ENCODE data around the gene NCBP2L.

The NCBP2L gene

DNA sequence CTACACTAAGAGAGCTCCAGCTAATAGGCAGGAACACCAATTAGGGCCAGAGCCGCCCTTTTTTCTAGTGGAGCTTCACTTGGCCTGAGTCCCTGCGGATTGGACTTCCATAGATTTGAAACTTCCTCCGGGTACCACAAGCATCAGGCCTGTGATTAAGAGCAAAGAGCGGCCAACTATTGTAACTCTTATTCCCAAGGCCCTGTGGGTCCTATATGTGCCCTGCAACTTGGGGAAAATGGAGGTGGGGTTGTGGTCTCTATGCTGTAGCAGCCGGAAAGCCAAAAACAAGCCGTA, at the start of gene NCBP2L:
Gene NCBP2L, plus strand, starts transcription at position 198 of the 297 bp plus-strand sequence. CDS start 16,488 bp downstream, outside the sequence.
- DNase-seq (ENCODE audit: low spot score), result no peak

DNA sequence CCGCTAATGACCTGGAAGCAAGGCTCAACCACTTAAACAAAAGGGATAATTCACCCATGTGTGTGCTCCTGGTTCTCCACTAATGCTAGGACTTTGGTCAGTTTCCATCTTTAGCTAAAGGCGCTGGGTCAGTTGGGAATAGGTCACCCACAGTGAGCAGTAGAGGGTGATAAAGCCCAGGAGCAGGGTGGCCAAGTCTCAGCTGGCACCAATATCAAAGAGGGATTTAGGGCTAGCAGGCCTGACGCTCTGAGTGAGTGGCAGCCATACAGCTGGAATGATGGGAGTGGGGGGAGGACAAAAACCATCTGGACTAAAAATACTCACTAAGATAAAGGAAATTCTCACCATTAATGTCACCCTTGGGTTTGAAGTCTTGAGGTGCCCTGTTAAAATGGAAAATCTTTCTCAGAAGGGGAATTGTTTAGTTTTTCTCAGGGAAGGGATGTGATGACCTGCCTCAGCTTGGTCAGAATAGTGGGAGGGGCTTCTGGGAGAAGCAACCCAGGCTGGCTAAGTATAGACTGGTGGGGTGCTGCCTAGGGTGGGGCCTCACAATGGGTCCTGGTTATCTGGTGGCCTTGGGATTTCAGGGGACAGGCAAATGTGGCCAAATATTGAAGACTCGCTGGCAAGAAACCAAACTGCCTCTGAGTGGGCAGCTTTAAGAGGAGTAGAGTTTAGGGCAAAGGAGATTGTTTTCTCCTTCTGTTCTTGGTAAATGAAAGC, 49.0 kb upstream of the NCBP2L start:
- DNase-seq (ENCODE audit: low spot score), result no peak

GRCh38 chrX:107729558-107730297, 47.8 kb upstream of the NCBP2L start:
- DNase-seq (ENCODE audit: low spot score), result no peak

DNA sequence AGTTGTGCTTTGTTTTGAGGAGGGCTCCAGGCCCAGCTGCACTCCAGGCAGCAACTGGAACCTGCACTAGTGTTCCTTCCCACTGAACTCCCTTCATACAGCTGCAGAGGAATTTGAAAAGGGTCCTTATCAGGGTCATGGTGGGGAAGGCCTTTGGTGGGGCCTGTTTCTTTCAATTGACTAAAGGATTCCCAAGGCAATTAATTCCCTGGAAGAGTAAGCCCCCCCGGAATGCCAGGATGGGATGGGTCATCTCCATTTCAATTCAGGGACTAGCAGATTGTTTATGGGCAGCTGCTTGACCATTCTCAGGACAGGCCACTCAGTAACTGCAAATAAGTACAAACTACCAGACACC, 47.3 kb upstream of the NCBP2L start:
- no peak for DNase-seq (ENCODE audit: low spot score)

DNA sequence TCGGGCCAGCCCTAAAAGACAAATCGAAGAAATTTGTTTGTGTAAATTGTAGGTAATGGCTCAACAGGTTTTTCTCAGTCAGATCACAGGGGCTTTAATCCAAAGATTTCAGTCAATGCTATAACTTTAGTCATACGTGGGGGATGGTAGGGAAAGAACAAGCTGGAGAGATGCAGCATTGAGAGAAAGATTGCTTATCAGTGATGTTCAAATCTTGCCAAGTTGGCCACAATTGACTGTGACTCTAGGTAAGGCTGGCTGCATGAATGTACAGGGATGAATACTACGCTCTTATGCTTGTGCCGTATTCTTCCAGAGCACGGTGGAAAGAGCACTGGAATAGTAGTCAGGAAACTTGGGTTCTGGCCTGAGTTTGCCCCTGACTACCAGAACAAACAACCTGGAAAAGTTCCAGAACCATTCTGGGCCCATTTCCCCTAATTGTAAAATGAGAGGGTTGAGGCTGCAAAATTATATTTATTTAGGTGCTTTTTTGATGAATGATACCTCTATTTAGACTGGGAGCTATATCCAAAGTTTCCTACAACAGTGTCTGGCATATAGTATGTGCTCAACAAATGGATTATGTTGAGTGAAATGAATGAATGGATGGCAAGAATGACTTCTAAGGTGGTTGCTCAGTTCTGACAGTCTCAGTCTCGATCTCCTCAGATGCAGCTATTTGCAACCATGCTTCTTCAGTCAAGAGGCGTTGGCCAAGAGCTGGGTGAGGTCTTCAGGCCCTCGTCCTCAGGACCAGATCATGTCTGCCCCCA, 46.4 kb upstream of the NCBP2L start:
- DNase-seq (ENCODE audit: low spot score), result no peak

DNA sequence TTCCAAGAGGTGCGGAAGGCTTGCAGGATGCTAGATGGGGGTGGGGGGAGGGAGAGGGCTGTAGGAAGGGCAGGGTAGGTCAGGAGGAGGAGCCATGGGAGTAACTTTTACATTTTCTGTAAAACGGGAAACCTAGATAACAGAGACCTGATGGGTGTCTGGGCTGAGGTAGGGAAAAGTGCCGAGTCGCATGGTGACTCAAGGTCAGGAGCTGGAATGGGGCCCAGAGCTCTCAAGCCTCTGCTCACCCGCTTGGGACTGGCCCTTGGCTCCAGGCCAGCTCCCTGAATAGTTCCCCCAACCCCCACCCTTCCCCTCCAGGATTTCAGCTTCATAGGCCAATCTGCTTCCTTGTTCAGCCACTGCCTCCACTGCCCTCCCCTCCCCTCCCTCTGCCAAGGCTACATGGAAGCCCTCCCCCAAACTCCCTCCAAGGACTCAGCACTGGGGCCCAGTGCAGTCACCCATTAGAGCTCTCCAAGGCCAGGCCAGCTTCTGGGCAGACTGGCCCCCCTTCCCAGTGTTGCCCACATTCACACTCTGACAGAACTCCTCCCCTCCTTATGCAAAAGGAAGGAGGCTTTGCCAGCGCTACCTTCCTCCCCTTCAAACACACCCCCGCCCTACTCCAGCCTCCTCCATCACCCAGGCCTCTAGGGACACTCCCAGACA, 45.6 kb upstream of the NCBP2L start:
- no peak for DNase-seq (ENCODE audit: low spot score)

DNA sequence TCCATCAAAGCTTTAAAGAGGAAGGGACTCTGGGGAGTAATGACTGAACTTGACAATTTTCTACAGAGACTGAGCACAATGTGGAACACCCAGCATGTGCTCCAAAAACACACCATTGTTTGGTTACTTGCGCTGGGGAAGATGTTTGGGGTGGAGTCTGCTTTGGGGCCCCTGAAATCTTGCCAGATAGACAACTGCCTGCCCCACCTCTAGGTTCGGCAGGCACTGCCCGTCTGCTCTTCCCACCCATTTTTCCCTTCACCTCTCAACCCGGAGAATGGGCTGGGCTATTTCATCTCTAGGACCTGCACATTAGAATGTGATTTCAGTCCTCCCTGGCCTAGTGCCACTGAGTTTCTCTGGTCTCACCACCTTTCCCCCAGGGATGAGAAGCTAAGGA, 43.8 kb upstream of the NCBP2L start:
- no peak for DNase-seq (ENCODE audit: low spot score)

GRCh38 chrX:107734646-107735045, 42.9 kb upstream of the NCBP2L start:
- DNase-seq (ENCODE audit: low spot score), result no peak

DNA sequence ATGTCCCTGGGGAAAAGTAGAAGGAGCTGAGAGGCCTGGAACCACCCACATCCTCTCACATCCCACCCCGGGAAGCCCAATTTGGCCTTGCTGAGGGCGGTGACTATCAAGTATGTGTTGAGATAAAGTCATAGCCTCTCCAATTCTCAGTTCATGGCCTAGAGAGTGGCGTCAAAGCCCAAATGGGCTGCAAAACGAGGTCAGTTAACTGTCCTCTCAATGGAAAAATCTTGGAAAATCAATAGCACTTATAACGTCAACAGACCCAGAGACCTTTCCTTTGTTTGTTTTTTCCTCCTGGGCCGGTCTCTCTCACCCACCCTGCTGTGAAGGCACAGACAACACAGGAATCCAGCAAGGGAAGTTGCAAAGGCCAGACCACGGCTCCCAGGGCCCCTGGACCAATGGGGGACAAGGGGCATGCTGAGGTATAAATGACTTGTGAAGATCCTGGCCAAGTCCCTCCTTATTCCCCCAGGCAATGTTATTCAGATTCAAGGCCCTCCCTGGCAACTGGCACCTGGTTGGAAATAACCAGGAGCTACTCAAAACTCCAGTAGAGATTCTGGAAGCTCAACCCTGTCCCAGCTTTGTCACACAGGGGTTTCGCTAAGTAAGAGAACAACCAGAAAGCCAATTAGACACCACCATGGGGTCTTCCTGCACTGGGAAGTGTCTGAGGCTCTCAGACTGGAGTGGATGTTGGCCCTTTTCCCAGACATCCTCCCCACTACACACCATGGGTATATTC, 40.6 kb upstream of the NCBP2L start:
- DNase-seq (ENCODE audit: low spot score), result no peak

DNA sequence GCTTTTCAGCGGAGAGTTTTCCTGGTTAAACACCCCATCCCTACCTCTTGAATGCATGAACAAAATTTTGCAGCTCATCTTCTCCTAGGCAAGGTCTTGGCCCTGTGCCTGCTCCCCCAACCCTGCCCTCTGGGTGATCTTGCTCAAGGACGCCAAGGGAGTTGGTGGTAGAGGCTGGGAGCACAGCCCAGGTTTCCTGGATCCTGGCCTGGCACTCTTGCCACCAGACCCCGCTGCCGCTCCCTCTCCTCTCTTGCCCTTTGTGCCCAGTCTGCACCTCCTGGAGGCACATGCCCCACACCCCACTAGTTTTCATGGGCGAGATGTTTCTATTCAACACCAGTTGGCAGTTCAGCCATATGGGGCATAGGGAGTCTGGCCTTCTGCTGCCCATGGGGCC, 39.3 kb upstream of the NCBP2L start:
- DNase-seq (ENCODE audit: low spot score), result no peak

- DNase-seq (ENCODE audit: low spot score), result no peak
These were observed 38.8 kb upstream of the NCBP2L start for GRCh38 chrX:107738768-107739167.

DNA sequence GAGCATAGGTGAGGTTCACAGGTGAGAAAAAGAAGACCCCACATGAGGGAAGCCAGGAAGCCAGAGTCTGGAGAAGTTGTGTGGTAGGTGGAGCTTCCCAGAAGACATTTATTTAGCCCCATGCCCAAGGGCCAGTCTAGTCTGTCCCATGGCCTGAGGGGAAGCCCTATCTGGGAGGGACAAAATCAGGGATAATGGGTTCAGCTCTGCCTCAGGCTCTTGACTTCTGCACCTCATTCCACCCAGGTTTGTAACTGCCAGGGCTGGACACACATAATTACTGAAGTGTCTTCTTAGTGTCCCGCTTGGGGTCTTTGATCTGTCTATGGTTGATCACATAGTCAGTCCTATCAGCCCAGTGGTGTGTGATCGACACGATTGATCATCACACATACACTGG, 38.0 kb upstream of the NCBP2L start:
- no peak for DNase-seq (ENCODE audit: low spot score)

DNA sequence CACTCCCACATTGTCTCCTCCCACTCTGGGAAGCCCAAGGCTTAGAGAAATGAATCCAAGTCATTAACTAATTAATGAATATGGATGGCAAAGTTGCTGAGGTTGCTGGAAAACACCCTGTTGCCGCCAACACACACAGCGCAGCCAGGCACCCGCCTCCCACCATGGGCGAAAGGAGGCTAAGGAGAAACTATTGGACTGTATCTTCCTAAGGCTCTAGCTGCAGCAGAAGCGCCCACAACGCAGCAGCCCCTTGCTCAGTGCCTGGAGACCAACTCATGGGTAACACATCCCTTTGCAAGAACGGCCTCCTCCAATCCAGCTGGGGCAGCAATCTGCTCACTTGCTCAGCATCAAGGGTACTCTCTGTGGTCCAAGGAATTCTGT, 36.1 kb upstream of the NCBP2L start:
- no peak for DNase-seq (ENCODE audit: low spot score)

DNA sequence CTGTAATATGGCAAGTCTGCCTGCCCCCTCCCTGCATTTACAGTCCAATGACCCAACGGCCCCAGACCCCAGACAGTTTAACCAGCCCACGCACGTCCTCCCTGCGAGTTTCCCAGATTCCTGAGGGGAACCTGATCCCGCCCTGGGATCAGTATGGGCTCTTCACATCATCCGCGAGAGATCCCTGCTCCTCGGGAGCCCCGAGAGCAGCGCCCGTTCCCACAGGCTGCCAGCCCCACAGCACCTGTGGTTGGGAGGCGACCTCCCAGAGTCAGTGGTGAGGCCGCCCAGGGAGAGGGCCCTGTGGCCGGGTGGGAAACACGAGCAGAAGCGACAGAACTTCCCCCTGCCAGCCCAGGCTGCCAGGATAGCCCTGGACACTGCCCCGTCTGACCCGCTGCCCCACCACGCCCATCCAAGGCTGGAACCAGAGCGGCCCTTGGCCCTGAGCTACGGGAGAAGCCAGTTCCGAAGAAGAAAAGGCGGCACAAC, 34.8 kb upstream of the NCBP2L start:
- no peak for DNase-seq (ENCODE audit: low spot score)

- no peak for DNase-seq (ENCODE audit: low spot score)
These were observed 33.5 kb upstream of the NCBP2L start for GRCh38 chrX:107743995-107744394.

DNA sequence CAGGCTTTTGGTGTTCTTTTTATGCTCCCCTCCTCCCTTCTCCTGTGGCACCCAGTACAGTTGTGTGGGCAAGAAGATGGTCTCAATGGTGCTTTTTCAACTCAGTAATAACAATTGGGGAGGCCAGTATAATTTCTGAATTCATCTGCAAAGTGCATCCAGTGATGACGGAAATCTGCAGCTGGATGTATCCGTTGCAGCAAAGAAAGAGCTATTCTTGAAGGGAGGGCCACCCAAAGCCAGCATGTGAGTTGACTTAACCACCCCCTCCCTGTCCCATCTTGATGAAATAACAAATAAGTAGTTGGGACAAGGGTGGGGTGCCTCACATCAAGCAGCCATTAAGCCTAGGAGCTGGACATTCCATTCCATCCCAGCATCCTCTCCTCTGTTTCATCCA, 32.7 kb upstream of the NCBP2L start:
- no peak for DNase-seq (ENCODE audit: low spot score)

GRCh38 chrX:107747596-107748161, 29.9 kb upstream of the NCBP2L start:
- DNase-seq (ENCODE audit: low spot score), result no peak

DNA sequence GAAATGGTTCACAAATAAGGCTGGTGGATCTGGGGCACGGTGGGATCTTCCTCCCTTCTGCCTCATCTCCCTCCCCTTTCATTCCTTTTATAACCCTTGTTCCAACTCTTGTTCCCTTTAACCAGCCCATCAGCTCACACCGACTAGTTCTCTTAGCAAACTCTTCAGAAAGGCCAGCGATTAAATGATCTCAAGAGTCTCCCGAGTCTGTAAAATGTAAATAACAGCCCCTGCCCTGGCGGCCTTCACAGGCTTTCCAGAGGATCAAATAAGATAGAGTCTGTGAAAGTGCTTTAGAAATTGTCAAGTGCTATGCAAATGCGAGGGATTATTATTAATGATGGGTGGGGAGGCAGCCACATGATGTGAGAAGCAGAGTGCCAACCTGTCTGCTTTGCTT, 29.0 kb upstream of the NCBP2L start:
- DNase-seq (ENCODE audit: low spot score), result no peak

DNA sequence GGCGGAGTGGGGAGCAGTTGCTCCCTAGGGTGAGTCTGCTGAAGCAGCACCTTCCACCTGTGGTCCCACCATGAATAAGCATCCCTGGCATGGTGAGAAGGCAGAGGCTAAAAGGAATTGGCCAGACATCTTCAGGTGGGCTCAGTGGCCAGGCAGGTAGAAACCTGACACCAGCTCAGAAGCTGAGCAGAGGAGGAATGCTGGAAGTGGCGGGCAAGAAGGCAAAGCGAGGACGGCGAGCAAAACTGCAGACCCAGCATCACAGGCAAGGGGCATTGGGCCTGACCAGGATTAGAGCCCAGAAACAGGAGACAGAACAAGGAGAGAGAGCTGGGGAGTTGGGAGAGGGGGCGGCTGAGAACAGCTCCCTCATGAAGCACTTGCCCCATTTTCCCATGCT, 27.3 kb upstream of the NCBP2L start:
- DNase-seq (ENCODE audit: low spot score), result no peak

GRCh38 chrX:107750861-107751445, 26.6 kb upstream of the NCBP2L start:
- DNase-seq (ENCODE audit: low spot score), result no peak

GRCh38 chrX:107752043-107752442, 25.5 kb upstream of the NCBP2L start:
- no peak for DNase-seq (ENCODE audit: low spot score)
